A673 (cell line): ENCODE measurements around the gene PNPLA1.

ENCODE experiments used
- CTCF ChIP-seq: fragments of 300-800, 200-600 bp; sonication (generic); conservative IDR thresholded peaks from 2 replicates; pipeline ENCODE4 v1.5.1; 2017; ENCODE audit warnings: low read depth, mild to moderate bottlenecking, antibody characterized with exemption, low read length, moderate library complexity, mixed read lengths
- EZH2 ChIP-seq: fragments of 200-600 bp; sonication (generic); IDR thresholded peaks from 2 replicates; pipeline ENCODE4 v1.6.1; 2017; ENCODE audit warnings: borderline replicate concordance, low read depth, mild to moderate bottlenecking, mixed read lengths, antibody characterized with exemption, low read length; ENCODE audit not compliant: poor library complexity, severe bottlenecking

- no peak for TF ChIP-seq EZH2
- no peak for TF ChIP-seq CTCF
These were observed 46.9 kb upstream of the PNPLA1 start for GRCh38 chr6:36222924-36223323.
